ENCODE data around the gene CDIP1.

CDIP1 gene

DNA sequence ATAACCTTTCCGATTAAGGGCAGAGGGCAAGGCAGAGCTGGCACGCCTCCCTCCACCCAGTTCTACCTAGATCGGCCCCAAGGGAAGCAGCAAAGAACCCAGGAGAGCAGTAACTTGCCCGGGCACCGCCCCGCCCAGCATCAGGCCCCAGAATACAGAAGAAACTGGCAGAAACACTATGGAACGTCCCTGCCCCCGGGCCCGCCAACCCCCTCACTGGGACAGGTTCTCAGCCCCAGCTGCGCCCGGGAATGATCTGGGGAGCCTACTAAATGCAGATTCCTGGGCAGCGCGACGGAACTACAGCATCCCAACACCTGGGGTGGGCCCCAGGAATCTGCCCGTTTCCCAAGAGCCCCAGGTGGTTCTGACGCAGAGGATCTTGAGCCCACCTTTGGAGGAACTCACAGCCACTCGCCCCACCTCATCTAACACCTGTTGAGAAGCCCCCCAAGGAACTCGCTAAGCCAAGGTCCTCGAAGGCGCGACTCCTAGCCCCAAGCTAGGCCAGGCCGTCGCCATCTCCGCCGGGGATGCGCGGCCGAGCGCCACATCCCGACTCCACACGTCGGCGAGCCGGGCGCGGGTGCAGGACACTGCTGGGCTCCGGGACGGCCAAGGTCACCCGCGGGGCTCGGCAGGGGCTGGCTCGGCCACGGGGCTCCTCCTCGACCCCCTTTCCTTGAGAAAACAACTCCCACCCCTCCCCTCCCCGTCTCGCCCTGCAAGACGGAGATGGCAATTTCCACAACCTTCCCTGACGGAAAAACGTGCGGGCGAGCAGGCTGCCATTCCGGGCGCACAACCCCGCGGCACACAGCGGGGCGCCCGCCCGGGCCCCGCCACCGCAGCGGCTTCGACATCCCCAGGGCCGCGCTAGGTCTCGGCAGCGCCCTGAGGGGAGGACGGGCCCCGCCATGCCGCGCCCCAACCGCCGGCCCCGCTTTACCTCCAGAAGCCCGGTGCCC lies 913 bp downstream of the CDIP1 start:
- FAIRE-seq, result no peak

DNA sequence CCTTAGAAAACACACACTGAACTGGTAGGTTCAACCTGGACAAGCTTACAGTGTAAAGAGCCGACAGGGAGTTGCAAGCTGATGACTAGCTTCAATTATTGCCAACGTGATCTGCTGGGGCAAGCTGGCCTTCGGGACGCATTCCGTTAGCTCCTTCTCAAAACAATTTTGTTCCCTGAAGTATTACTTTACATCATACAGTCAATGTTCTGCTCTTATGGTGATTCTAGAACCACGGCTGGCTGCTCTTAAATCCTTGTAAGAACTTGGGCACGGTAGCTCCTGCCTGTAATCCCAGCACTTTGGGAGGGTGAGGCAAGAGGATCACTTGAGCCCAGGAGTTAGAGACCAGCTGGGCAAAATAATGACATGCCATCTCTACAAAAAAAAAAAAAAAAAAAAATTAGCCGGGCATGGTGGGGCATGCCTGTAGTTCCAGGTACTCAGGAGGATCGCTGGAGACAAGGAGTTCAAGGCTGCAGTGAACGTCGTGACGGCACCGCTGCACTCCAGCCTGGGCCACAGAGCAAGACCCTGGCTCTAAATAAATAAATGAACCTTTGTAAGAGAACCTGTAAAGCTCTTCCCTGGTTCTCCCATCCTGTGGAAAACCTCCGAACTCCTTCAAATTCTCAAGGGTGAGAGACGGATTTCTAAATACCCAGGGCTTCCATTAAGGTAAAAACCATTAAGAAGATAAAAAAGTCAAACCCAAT lies 2.0 kb downstream of the CDIP1 start:
- FAIRE-seq, result no peak

DNA sequence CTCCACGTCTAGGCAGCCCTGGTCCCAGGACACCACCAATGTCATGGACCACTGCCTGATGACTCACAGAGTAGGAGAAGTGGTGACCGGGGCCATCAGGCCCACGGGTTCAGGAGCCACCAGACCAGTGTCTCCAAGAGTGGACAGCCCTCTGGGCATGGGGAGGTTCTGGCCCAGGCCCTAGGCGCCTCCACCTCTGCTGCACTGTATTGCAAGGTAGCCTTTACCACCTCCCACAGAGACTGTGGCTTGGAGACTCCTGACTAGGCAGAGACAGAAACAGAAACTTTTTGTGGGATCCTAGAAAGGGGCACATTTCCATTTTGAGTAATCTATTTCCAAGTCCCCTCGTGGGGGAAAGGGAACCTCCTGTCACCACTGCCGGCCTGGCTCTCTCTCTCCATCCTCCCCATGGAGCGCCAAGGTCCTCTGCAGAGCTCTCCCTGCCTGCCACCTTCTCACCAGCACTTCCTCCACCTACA lies 2.9 kb downstream of the CDIP1 start:
- no peak for FAIRE-seq

DNA sequence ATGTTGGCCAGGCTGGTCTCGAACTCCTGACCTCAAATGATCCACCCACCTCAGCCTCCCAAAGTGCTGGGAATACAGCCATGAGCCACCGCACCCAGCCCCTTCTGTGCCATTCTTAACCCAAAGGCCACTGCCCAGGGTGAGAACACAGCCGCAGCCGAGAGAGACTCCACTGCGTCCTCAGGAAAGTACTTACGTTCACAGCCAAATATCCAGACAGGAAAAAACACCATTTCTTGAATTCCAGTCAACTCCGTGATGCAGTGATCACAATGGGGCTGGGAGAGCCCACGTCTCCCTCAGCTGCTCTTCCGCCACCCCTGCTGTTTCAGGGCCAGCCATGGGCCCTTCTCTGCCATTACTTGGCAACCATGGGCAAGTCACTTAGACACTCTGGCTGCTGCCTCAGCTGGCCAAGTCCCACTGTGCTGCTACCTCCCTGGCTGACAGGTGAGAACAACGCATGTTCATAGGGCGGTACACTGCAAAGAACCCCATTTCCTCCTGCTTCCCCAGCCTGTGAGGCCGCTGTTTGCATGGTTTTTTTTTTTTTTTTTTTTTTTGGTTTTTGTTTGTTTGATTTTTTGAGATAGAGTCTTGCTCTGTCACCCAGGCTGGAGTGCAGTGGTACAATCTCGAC lies 4.3 kb downstream of the CDIP1 start:
- no peak for FAIRE-seq

DNA sequence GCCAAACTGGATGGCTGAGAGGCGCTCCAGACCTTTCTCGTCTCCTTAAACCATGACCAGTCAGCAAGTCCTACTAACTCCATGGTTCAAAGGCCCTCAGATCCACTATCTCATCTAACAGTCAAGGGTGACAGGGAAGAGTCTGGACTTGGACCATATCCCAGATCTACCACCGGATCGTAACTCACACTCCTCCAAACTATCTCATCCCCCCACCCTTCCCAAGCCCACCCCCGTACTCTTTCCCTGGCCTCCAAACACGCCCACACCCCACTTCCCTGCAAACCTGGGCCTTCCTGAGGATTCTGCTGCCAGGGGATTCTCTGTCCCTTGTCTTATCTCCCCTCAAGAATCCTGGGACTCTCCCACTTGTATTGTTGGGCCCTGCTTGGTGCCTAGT lies 5.1 kb downstream of the CDIP1 start:
- FAIRE-seq, result no peak

DNA sequence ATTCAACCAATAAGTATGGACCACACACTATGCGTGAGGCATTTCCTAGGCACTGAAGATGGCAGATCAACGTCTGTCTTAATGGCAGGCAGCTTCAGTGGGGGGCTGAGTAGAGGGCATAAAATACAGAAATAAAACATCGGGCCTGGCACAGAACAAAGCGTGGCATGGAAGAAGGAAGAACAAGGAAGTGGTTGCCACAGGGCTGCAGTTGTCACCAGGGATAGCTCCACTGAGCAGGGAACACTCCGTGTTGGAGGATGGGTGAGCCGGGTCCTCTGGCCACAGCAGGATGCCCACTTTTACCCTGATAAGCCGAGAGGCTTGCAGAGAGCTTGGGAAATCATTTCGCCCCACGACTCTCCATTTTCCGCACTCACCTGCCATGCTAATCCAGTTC lies 6.3 kb downstream of the CDIP1 start:
- FAIRE-seq, result no peak

DNA sequence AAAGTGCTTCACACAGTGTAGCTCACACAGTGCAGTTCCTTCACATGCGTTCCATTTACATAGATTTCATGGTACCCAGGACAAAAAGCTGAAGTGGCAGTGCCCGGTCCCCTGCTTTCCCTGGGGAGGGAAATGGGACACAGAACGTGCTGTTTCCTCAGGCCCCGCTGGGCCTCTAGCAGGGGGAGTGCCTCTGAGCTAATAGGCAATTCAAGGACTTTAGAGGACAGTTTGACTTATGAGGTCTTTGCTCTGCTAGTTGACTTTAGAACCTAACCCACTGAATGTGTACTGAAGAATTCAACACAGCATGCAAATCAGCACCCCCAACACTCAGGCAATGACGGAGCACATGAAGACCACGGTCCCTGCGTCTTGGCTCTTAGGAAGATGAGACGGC lies 6.8 kb downstream of the CDIP1 start:
- no peak for FAIRE-seq

DNA sequence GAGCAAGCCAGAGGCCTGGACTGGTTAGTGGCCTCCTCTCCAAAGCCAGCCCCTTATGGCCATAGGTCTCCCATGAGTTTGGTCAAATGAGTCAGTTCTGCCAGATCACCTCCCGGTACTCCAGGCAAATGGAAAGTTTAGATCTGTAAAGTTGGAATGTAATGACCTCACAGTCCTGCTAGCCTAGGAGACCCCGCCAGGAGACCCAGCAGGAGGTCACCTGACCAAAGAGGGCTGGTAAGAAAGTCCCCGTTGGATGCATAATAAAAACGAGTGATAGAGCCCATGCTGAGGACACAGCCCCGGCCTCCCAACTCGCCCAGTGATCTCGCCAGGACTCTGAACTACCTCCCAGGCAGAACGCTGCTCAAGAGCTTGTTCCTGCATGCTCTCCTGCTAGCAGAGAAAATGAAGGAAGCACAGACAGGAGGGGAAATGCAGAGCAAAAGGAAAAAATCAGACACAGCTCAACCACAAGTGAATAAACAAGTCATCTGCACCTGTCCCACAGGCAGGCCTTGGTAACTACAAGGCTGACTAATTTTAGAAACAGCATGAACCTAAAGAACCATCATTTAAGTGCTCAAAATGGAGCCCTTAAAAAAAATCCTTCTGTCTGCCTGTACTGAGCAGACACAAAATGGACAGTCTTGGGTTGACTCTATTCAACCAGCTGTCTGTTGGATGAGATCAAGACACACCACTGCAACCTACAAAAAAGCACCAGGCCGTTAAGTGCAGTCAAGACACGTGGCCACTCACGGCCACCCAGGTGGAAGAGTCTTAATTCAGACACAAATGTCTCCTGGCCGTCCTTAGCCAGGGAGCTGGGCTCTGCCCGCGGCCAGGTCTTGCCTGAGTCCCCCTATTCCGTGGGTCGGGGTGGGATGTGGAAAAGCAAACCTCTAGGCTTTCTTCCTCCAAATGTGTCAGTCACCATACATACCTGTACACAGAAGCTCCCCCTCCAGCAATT lies 9.2 kb downstream of the CDIP1 start:
- FAIRE-seq, result no peak

DNA sequence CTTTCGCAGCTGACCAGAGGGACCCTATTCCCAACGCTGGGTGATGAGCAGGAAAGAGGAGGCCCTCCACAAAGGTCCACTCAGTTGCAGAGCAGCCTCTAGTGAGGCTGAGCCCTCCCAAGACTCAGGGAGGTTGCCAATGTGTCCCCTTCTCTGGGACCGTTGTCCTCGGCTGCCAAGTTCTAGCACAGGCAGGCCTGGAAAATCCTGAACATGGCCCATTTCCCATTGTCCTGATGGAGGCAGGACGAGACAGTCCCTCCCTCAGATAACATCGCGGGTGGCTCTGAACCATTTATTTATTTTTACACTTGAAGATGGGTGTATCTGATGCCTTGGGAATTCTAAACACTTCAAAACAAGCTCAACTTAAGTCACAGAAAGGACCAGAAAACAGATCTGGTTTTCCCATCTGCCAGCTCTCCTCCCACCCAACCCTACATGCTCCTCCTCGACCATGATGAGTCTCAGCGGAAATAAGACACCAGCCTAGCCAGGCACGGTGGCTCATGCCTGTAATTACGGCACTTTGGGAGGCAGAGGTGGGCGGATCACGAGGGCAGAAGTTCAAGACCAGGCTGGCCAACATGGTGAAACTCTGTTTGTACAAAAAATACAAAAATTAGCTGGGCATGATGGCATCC lies 12.8 kb downstream of the CDIP1 start:
- FAIRE-seq, result no peak

DNA sequence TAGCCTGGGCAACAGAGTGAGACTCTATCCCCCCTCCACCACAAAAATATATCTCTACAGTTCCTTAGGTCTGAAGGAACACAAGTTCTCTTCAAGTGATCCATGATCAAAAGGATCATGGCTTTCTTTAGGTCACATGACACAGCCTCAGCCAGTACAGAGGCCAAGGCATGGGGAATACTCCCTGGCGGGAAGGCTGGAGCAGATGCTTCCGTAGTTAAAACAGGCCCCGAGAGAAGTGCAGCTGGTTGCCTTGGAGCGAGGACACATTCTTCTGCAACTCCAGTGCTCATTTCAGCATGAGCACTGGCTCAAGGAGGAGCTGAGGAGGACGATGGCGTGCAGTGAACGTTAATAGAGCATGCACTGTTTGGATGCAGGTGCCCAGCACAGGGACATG lies 13.5 kb downstream of the CDIP1 start:
- no peak for FAIRE-seq

DNA sequence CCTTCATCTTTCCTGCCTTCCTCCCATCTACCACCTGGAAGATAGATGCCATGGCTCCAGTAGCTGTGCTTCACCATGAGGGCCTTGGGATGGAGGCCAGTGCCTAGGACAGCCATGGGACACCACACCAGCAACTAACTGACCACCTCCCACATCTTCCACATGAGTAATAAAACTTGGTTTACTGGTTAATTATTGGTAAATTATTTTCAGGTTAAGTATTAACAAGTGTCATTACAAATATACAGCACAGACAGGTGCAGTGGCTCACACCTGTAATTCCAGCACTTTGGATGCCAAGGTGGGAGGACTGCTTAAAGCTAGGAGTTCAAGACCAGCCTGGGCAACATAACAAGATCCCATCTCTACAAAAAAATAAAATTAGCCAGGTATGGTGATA lies 14.0 kb downstream of the CDIP1 start:
- FAIRE-seq, result no peak

DNA sequence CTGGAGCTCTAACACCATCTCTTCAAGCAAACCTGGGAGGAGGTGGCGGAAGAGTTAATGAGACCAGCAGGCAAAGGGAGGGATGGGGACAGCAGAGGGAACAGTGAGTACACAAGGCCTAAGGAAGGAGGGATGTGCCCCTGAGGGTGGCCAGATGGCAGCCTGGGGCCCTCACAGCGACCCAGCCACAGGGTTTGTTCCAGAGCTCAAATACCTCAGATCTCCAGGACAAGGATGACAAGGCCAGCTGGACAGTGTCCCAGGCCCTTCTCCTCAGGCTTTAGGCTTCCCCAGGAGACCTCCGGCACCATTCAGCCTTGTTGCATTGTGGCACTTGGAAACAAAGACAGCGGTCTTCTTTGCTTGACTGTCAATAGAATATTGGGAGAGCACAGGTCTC lies 14.9 kb downstream of the CDIP1 start:
- FAIRE-seq, result no peak

DNA sequence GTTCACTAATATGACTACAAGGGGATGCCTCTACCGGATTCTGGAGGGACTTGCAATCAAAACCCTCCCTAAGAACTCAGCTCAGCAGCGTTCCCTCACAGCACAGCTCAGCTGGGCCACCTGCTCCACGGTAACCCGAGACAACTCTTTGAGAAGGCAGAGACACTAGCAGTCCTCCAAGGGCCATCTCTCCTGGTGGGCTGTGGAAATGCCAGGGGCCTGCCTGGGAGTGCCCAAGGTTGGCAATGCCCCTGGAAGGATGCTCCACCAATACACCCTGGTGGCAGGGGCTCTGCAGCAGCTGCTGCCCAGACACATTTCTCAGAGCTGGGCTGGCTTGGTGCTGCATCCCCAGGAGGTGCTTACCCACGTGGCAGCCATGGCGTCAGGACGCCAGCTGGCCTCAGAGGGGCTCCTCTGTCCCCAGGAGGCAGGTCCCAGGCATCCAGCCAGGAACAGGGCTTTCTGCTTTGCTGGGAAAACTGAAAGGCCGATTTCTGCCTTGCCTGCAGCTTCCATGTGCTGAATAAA lies 16.5 kb downstream of the CDIP1 start:
- no peak for FAIRE-seq

DNA sequence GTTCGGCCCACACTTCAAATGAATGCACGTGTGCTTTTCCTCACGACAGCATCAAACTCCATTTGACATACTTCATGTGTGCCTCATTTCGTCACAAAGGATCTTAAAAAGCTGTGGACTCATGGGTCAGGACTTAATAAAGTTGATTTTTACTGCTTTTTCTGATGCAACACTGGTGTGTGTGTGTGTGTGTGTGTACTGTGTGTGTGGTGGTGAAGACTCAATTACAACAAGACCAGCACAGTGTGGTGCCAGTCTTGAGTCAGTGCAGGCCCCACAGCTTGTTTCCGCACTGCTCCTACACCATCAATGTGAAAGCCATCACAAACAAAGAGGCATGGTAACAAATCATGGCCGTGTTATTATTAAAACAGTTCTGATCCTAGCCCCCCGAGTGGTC lies 17.7 kb downstream of the CDIP1 start:
- no peak for FAIRE-seq

DNA sequence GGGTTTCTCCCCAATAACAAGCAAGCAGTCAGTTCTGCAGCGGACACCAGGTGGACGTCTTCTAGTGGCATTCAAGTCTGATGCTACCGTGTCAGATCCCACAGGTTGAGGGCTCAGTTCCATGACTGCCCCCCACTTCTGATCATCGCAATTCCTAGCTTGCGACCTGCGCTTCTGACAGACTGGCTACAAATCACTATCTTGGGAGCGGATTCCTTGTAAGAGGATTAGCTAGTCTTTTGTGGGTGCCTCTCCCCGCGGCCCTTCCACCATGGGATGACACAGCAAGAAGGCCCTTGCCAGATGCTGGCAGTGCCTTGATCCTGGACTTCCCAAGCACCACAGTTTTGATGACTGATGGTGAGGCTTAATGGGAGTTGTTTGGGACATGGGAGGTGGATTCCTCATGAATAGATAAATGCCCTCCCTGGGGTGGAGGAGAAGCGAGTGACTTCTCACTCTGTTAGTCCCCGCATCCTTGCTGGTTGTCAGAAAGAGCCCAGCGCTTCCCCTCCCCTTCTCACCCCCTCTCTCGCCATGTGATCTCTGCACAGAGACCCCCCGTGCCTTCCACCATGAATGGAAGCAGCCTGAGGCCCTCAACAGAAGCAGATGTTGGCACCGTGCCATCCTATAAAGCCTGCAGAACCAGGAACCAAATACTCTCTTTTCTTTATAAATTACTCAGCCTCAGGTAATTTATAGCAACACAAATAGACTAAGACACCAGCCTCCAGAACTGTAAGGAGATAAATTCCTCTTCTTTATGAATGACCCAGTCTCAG lies 19.1 kb downstream of the CDIP1 start:
- no peak for FAIRE-seq

DNA sequence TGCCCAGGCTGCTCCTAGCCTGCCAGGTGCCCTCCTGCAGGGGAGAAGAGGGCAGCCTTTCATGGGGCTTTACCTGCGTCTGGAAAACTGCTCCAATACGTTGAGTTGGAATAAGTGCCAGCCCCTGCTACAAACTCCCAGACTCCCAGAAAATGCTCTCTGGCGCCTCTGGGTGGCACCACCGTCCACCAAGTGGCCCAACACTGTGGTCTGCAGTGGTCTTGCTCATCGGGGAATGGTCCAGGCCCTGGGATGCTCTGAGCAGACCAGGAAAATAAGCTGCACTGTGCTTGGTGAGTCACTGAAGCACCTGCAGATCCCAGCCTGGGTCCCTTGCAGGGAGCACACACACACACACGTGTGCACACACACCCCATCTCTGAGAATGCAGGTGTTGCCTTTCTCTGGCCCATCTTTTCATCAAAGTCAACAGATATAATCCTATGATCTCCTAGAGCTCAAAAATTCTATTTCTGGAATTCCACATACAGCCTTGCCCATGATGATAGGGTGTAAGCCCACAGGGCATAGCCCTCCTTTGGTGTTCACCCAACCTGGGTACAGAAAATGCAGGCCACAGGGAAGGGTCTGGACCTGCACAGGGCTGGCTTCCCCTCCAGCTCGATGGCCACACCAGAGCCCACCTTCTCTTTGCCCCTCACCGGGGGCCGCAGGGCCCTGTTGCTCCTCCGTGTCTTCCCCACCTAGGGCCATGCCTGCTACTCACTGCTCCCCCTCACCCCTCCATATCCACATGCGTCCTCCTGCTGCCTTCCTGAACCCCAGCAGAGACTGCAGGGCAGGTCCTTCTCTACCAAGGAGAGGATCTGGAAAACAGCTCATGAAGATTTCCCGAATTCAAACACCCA lies 20.5 kb downstream of the CDIP1 start:
- FAIRE-seq, result no peak

DNA sequence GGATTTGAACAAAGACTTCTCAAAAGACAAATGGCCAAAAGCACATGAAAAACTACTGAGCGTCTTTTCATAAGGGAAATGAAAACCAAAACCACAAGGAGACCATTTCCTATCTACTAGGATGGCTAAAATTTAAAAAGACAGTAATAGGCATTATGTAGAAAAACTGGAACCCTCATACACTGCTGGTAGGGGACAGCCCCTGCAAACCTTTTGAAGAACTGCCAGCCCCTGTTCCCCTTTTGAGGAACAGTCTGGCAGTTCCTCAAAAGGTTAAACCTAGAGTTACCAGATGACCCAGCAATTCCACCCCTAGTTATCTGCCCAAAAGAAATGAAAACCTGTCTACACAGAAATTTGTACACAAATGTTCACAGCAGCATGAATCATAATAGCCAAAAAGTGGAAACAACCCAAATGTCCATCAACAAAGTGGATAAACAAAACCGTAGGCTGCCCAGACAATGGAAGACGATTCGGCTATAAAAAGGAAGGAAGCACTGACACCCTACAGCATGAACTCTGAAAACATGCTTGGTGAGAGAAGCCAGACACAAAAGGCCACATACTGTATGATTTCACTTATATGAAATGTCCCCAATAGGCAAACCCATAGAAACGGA lies 22.9 kb downstream of the CDIP1 start:
- no peak for FAIRE-seq

DNA sequence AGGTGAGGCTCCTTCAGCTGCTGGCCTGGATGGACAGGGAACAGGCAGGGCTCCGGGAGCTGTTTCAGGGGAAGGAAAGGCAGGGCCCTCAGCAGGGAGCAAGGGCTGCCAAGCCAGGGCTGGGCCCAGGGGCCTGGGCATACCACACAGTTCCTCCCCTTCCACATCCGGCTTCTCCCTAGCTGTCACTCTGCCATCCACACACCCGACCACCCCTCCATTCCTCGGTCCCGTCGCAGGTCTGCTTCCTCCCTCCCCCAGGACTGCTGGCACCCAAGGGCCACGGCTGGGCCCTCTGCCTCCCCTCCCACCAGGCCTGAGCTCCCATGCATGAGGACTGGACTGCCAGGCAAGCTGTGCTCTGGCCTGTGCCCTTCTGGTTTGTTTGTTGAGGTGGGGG lies 24.0 kb downstream of the CDIP1 start:
- FAIRE-seq, result no peak

DNA sequence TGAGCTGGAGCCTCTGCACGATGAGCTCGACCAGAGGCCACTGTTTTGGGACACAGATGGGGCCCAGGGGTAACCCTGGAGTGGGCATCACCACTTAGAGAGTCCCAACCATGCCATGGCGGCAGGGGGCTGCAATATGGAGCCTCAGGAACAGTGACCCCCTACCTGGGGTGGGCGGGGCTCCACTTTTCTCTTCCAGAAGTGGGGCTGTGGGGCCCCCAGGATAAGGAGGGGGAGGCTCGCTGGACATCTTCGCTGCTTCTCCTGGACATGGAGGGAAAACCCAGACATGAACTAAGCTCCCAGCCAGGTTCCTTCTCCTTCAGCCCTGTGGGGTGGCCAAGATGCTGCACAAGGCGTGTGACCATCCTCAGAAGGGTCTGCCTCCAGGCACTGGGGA lies 24.7 kb downstream of the CDIP1 start:
- no peak for FAIRE-seq
